ENCODE measurements around the gene SLC2A6.
A peak's percentile ranks its signal among the peaks of the same experiment; 100 is the strongest.
"Not testable (repeated sequence)": the region's sequence is repeated elsewhere in the genome, so short reads cannot be mapped to it uniquely, and the experiment has no call there.

The SLC2A6 gene

GRCh38 chr9:133460405-133461175, 18.3 kb downstream of the SLC2A6 start:
- no peak for DNase-seq (ENCODE audit: low read depth)

GRCh38 chr9:133459476-133460404, 19.2 kb downstream of the SLC2A6 start, which contains the start of gene CACFD1:
TSS of gene CACFD1 (plus strand) at chr9:133459978. CDS start at chr9:133460067, 89 bp downstream.
- peak; percentile 93 for DNase-seq (ENCODE audit: low read depth)

- DNase-seq (ENCODE audit: low read depth), result no peak
These were observed 20.1 kb downstream of the SLC2A6 start for GRCh38 chr9:133458643-133459312.

- no peak for DNase-seq (ENCODE audit: low read depth)
These were observed 21.2 kb downstream of the SLC2A6 start for GRCh38 chr9:133457748-133458147.

GRCh38 chr9:133457233-133457632, 21.7 kb downstream of the SLC2A6 start:
- no peak for DNase-seq (ENCODE audit: low read depth)

GRCh38 chr9:133456409-133456808, 22.5 kb downstream of the SLC2A6 start:
- DNase-seq (ENCODE audit: low read depth), result no peak

- no peak for DNase-seq (ENCODE audit: low read depth)
These were observed 23.0 kb downstream of the SLC2A6 start for GRCh38 chr9:133455936-133456335.

GRCh38 chr9:133454943-133455673, 23.8 kb downstream of the SLC2A6 start:
- DNase-seq (ENCODE audit: low read depth), result no peak

- DNase-seq (ENCODE audit: low read depth), result no peak
These were observed 24.6 kb downstream of the SLC2A6 start for GRCh38 chr9:133454325-133454724.

GRCh38 chr9:133453651-133454050, 25.2 kb downstream of the SLC2A6 start:
- no peak for DNase-seq (ENCODE audit: low read depth)

- DNase-seq (ENCODE audit: low read depth), result no peak
These were observed 26.3 kb downstream of the SLC2A6 start for GRCh38 chr9:133452562-133452961.

GRCh38 chr9:133451865-133452264, 27.0 kb downstream of the SLC2A6 start:
- DNase-seq (ENCODE audit: low read depth), result not testable (repeated sequence)

GRCh38 chr9:133449760-133450159, 29.1 kb downstream of the SLC2A6 start:
- DNase-seq (ENCODE audit: low read depth), result no peak

GRCh38 chr9:133448487-133448972, 30.4 kb downstream of the SLC2A6 start:
- no peak for DNase-seq (ENCODE audit: low read depth)

GRCh38 chr9:133445293-133445969, 33.5 kb downstream of the SLC2A6 start:
- no peak for DNase-seq (ENCODE audit: low read depth)

- peak; percentile 14 for DNase-seq (ENCODE audit: low read depth)
These were observed 34.9 kb downstream of the SLC2A6 start for GRCh38 chr9:133443982-133444381.

- DNase-seq (ENCODE audit: low read depth), result no peak
These were observed 35.7 kb downstream of the SLC2A6 start for GRCh38 chr9:133443248-133443647.

- DNase-seq (ENCODE audit: low read depth), result no peak
These were observed 37.3 kb downstream of the SLC2A6 start for GRCh38 chr9:133441571-133441970.

- DNase-seq (ENCODE audit: low read depth), result no peak
These were observed 38.0 kb downstream of the SLC2A6 start for GRCh38 chr9:133440874-133441273.

- DNase-seq (ENCODE audit: low read depth), result no peak
These were observed 39.6 kb downstream of the SLC2A6 start for GRCh38 chr9:133439337-133439736.

Data from EH (cell line).